Duodenal mucosa (tissue), 2 donors: ENCODE results near the gene GRIK4.

Experiments
- H3K27ac ChIP-seq: one replicate; pipeline ENCODE4 v1.7.0; 2013; ENCODE audit warnings: low read depth, low read length
- H3K27me3 ChIP-seq, 2 donors: one replicate each; pipeline ENCODE4 v1.7.0; 2013; ENCODE audit warnings: low read length in 2 of 2, control low read depth in 1 of 2; ENCODE audit not compliant: insufficient read depth in 2 of 2, control insufficient read depth in 1 of 2
- H3K36me3 ChIP-seq, 2 donors: one replicate each; pipeline ENCODE4 v1.7.0; 2013; ENCODE audit warnings: low read length in 2 of 2, control low read depth in 1 of 2; ENCODE audit not compliant: insufficient read depth in 2 of 2, control insufficient read depth in 1 of 2
- H3K4me1 ChIP-seq, 2 donors: one replicate each; pipeline ENCODE4 v1.7.0; 2013; ENCODE audit warnings: low read length in 2 of 2, control low read depth in 1 of 2; ENCODE audit not compliant: insufficient read depth in 2 of 2, control insufficient read depth in 1 of 2
- H3K4me3 ChIP-seq, 2 donors: one replicate each; pipeline ENCODE4 v1.7.0; 2013; ENCODE audit warnings: low read length in 2 of 2, low read depth in 1 of 2
- H3K9ac ChIP-seq, 2 donors: one replicate each; pipeline ENCODE4 v1.7.0; 2013; ENCODE audit warnings: low read length in 2 of 2, low read depth in 1 of 2
- H3K9me3 ChIP-seq, 2 donors: one replicate each; pipeline ENCODE4 v1.7.0; 2013; ENCODE audit warnings: low read length in 2 of 2, control low read depth in 1 of 2; ENCODE audit not compliant: control insufficient read depth in 1 of 2

GRIK4 gene

GRCh38 chr11:120863359-120863758 lies 351.8 kb downstream of the GRIK4 start:
- Histone ChIP-seq H3K27ac (no peak overlapping the region), H3K4me3 (no peak overlapping the region), H3K27me3 (no peaks in the 10 kb centered on the region), H3K36me3 (no peaks in the 10 kb centered on the region), H3K9ac (no peak overlapping the region), H3K9me3 (no peaks in the 10 kb centered on the region), H3K4me1 (no peaks in the 10 kb centered on the region)

- no peaks in the 10 kb centered on the region for H3K4me1 ChIP-seq
- H3K36me3 ChIP-seq = no peaks in the 10 kb centered on the region
- H3K9me3 ChIP-seq = no peaks in the 10 kb centered on the region
- H3K27ac ChIP-seq = no peak overlapping the region
- H3K9ac ChIP-seq = no peak overlapping the region
- H3K27me3 ChIP-seq = no peaks in the 10 kb centered on the region
- no peak overlapping the region for H3K4me3 ChIP-seq
These were observed 355.5 kb downstream of the GRIK4 start for GRCh38 chr11:120867024-120867423.

DNA sequence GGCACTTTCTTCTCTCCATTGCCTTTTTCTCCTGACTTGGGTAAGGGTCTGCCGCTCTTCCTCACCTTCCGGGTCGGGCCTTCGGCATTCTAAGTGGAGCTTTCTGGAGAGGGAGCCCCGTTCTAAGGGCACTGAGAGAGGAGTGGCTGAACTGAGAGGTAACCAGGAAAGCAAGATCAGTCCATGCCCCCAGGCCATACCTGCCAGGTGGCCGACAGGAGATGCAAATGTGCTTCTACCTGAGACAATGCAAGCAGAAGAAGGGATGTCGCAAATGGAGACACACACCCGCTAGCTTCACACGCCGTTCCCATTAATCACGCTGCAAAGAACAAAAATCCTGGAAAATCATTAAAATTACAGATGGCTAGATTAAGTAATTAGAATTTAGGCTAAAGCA lies 356.0 kb downstream of the GRIK4 start:
- Histone ChIP-seq H3K4me1 (no peaks in the 10 kb centered on the region), H3K36me3 (no peaks in the 10 kb centered on the region), H3K27ac (no peak overlapping the region), H3K9ac (no peak overlapping the region), H3K9me3 (no peaks in the 10 kb centered on the region), H3K4me3 (no peak overlapping the region), H3K27me3 (no peaks in the 10 kb centered on the region)

DNA sequence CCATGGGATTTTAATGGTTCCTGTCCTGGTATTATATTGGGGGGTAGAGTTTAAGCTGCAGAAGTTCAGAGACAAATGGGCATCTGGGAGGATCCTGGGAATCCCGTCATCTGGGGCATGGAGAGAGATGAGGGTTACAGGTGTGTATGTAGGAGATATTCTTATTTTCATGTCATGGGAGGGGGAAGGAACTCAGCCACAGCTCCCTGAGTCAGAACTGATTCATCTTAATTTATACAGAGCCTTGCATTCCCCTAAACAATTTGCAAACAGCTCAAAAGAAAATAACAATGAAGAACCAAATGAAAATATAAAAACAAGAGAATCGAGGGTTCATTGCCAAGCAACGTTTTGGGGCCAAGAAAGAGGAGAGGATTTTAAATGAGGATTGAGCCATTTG lies 356.4 kb downstream of the GRIK4 start:
- H3K9me3 ChIP-seq = no peaks in the 10 kb centered on the region
- no peak overlapping the region for H3K9ac ChIP-seq
- H3K4me1 ChIP-seq = no peaks in the 10 kb centered on the region
- no peak overlapping the region for H3K4me3 ChIP-seq
- H3K36me3 ChIP-seq = no peaks in the 10 kb centered on the region
- H3K27ac ChIP-seq = no peak overlapping the region
- no peaks in the 10 kb centered on the region for H3K27me3 ChIP-seq

DNA sequence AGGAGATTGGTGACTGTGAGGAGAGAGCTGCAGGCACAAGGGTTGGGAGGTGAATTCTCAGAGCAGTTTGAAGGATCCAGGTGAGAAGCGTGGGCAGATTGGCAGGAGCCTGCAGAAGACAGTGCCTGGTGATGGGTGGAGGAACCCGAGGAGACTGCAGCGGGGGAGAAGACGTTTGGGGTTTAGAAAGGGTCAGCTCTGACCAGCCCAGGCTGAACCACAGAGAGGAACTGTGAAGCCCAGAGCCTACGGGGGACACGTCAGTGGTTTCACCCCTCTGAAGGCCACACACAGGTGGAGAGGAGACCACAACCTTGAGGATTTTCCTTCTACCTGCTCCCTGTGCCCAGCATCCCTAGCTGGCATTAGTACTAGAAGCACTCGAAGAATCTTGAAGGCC lies 357.5 kb downstream of the GRIK4 start:
- Histone ChIP-seq H3K27me3 (no peaks in the 10 kb centered on the region), H3K9ac (no peak overlapping the region), H3K4me3 (no peak overlapping the region), H3K9me3 (no peaks in the 10 kb centered on the region), H3K27ac (no peak overlapping the region), H3K4me1 (no peaks in the 10 kb centered on the region), H3K36me3 (no peaks in the 10 kb centered on the region)

GRCh38 chr11:120869516-120870011 lies 358.0 kb downstream of the GRIK4 start:
- Histone ChIP-seq H3K9me3 (no peaks in the 10 kb centered on the region), H3K9ac (no peak overlapping the region), H3K27me3 (no peaks in the 10 kb centered on the region), H3K27ac (no peak overlapping the region), H3K4me3 (no peak overlapping the region), H3K4me1 (no peaks in the 10 kb centered on the region), H3K36me3 (no peaks in the 10 kb centered on the region)

GRCh38 chr11:120871194-120871593 lies 359.6 kb downstream of the GRIK4 start:
- H3K9me3 ChIP-seq = no peaks in the 10 kb centered on the region
- H3K27me3 ChIP-seq = no peaks in the 10 kb centered on the region
- H3K36me3 ChIP-seq = no peaks in the 10 kb centered on the region
- H3K27ac ChIP-seq = no peak overlapping the region
- no peak overlapping the region for H3K4me3 ChIP-seq
- H3K9ac ChIP-seq = no peak overlapping the region
- H3K4me1 ChIP-seq = no peaks in the 10 kb centered on the region

- Histone ChIP-seq H3K4me3 (no peak overlapping the region), H3K9me3 (no peaks in the 10 kb centered on the region), H3K27me3 (no peaks in the 10 kb centered on the region), H3K4me1 (no peaks in the 10 kb centered on the region), H3K36me3 (no peaks in the 10 kb centered on the region), H3K27ac (no peak overlapping the region), H3K9ac (no peak overlapping the region)
These were observed 360.4 kb downstream of the GRIK4 start for GRCh38 chr11:120871924-120872323.

GRCh38 chr11:120873966-120874735 lies 362.6 kb downstream of the GRIK4 start:
- no peaks in the 10 kb centered on the region for H3K36me3 ChIP-seq
- H3K4me1 ChIP-seq = no peaks in the 10 kb centered on the region
- H3K27me3 ChIP-seq = no peaks in the 10 kb centered on the region
- H3K4me3 ChIP-seq = no peak overlapping the region
- H3K27ac ChIP-seq = no peak overlapping the region
- no peak overlapping the region for H3K9ac ChIP-seq
- H3K9me3 ChIP-seq = no peaks in the 10 kb centered on the region

DNA sequence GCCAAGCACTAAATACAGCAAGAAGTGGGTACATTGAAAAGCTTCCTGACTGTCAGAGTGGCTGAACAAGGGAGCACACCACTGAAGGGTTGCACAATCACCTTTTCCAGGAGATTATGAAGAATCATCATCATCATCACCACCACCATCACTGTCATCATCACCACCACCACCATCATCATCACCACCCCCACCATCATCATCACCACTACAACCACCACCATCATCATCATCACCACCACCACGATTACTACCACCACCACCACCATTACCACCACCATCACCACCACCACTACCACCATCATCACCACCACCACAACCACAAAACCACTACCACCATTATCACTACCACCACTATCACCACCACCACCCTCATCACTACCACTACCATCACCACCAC lies 364.4 kb downstream of the GRIK4 start:
- H3K36me3 ChIP-seq = no peaks in the 10 kb centered on the region
- no peaks in the 10 kb centered on the region for H3K4me1 ChIP-seq

More for the DNA sequence above, 364.4 kb downstream of the GRIK4 start:
- no peak overlapping the region for H3K4me3 ChIP-seq
- H3K27me3 ChIP-seq = no peaks in the 10 kb centered on the region
- no peak overlapping the region for H3K9ac ChIP-seq
- no peak overlapping the region for H3K27ac ChIP-seq
- H3K9me3 ChIP-seq = no peaks in the 10 kb centered on the region
